ENCODE measurements around the gene PTPRG.
A peak's percentile ranks its signal among the peaks of the same experiment; 100 is the strongest.

The PTPRG gene

GRCh38 chr3:61771976-61772375 is 210.6 kb downstream of the PTPRG start:
- DNase-seq, result no peak

- no peak for DNase-seq
Observed at GRCh38 chr3:61772456-61772855, 211.1 kb downstream of the PTPRG start.

- no peak for DNase-seq
Observed at GRCh38 chr3:61774279-61774890, 213.0 kb downstream of the PTPRG start.

GRCh38 chr3:61776390-61776789 is 215.0 kb downstream of the PTPRG start:
- DNase-seq, result no peak

GRCh38 chr3:61777483-61777882 is 216.1 kb downstream of the PTPRG start:
- no peak for DNase-seq

- DNase-seq, result no peak
Observed at GRCh38 chr3:61778095-61778494, 216.7 kb downstream of the PTPRG start.

GRCh38 chr3:61780016-61780415 is 218.6 kb downstream of the PTPRG start:
- DNase-seq, result no peak

GRCh38 chr3:61780455-61781228 is 219.3 kb downstream of the PTPRG start:
- no peak for DNase-seq

- no peak for DNase-seq
Observed at GRCh38 chr3:61783993-61784718, 222.8 kb downstream of the PTPRG start.

- DNase-seq, result no peak
Observed at GRCh38 chr3:61788623-61789507, 227.5 kb downstream of the PTPRG start.

- no peak for DNase-seq
Observed at GRCh38 chr3:61789861-61790260, 228.5 kb downstream of the PTPRG start.

GRCh38 chr3:61790411-61790810 is 229.0 kb downstream of the PTPRG start:
- no peak for DNase-seq

GRCh38 chr3:61793056-61793455 is 231.7 kb downstream of the PTPRG start:
- no peak for DNase-seq

- no peak for DNase-seq
Observed at GRCh38 chr3:61793521-61793920, 232.2 kb downstream of the PTPRG start.

- DNase-seq, result no peak
Observed at GRCh38 chr3:61794341-61794740, 233.0 kb downstream of the PTPRG start.

GRCh38 chr3:61794961-61795360 is 233.6 kb downstream of the PTPRG start:
- no peak for DNase-seq

GRCh38 chr3:61796088-61796680 is 234.8 kb downstream of the PTPRG start:
- no peak for DNase-seq

GRCh38 chr3:61796911-61797310 is 235.5 kb downstream of the PTPRG start:
- DNase-seq, result no peak

- peak; percentile 87 to 99 for DNase-seq
Observed at GRCh38 chr3:61802772-61803171, 241.4 kb downstream of the PTPRG start.

- DNase-seq, result no peak
Observed at GRCh38 chr3:61803983-61804382, 242.6 kb downstream of the PTPRG start.

- no peak for DNase-seq
Observed at GRCh38 chr3:61804782-61805181, 243.4 kb downstream of the PTPRG start.

GRCh38 chr3:61805510-61806080 is 244.2 kb downstream of the PTPRG start:
- no peak for DNase-seq

Data from cerebellar nuclear complex (tissue), 1 donor.